SU-DHL-6 (cell line): ENCODE data around the gene CDH23.

Experiments used
- H2AFZ ChIP-seq: fragments of 200-600 bp; sonication (generic); 2 replicates; pipeline ENCODE4 v1.6.1; 2014; ENCODE audit warnings: low read depth, mild to moderate bottlenecking, moderate library complexity, mixed read lengths, antibody characterized with exemption, low read length; ENCODE audit not compliant: severe bottlenecking
- H3F3A ChIP-seq: fragments of 200-600 bp; shearing (Covaris generic); 2 replicates; pipeline ENCODE4 v1.6.0; 2016; ENCODE audit warnings: antibody characterized with exemption, mild to moderate bottlenecking; ENCODE audit not compliant: insufficient read depth
- H3K27ac ChIP-seq: fragments of 200-600 bp; sonication (generic); 2 replicates; pipeline ENCODE4 v1.5.1; 2016; ENCODE audit warnings: low read depth, mild to moderate bottlenecking, low read length, moderate library complexity, mixed read lengths
- H3K27me3 ChIP-seq: fragments of 200-600 bp; sonication (generic), shearing (Covaris generic); 2 replicates; pipeline ENCODE4 v1.6.0; 2014; ENCODE audit warnings: mild to moderate bottlenecking, low read length
- H3K36me3 ChIP-seq: fragments of 200-600 bp; sonication (generic); 2 replicates; pipeline ENCODE4 v1.6.1; 2014; ENCODE audit warnings: mild to moderate bottlenecking, low read length, mixed read lengths
- H3K4me2 ChIP-seq: fragments of 300-600, 200-600 bp; shearing (Covaris generic), sonication (generic); 2 replicates; pipeline ENCODE4 v1.6.0; 2014; ENCODE audit warnings: low read length, low read depth, mild to moderate bottlenecking; ENCODE audit not compliant: poor library complexity, severe bottlenecking
- H3K4me3 ChIP-seq: fragments of 200-600 bp; sonication (generic); 2 replicates; pipeline ENCODE4 v1.5.1; 2014; ENCODE audit warnings: antibody characterized with exemption, low read length, mild to moderate bottlenecking, mixed read lengths; ENCODE audit not compliant: insufficient read depth, poor library complexity, severe bottlenecking
- H3K79me2 ChIP-seq: fragments of 200-600 bp; sonication (generic); 2 replicates; pipeline ENCODE4 v1.6.1; 2014; ENCODE audit warnings: mild to moderate bottlenecking, low read length, moderate library complexity; ENCODE audit not compliant: insufficient read depth
- H3K9ac ChIP-seq: fragments of 200-600 bp; sonication (generic); 2 replicates; pipeline ENCODE4 v1.7.0; 2014; ENCODE audit warnings: mild to moderate bottlenecking, low read length
- H3K9me2 ChIP-seq: fragments of 200-600 bp; sonication (generic); replicated peaks from 2 replicates; pipeline ENCODE4 v1.6.1; 2014; ENCODE audit warnings: low read length; ENCODE audit not compliant: insufficient read depth
- H3K9me3 ChIP-seq: fragments of 200-600 bp; sonication (generic); 2 replicates; pipeline ENCODE4 v1.6.1; 2014; ENCODE audit warnings: low read length, mixed read lengths; ENCODE audit not compliant: insufficient read depth
- H4K20me1 ChIP-seq: fragments of 200-600 bp; sonication (generic); 2 replicates; pipeline ENCODE4 v1.6.1; 2014; ENCODE audit warnings: low read depth, mild to moderate bottlenecking, antibody characterized with exemption, low read length, moderate library complexity, mixed read lengths
- EZH2phosphoT487 ChIP-seq: fragments of 200-600 bp; sonication (generic), shearing (Covaris generic); conservative IDR thresholded peaks from 2 replicates; pipeline ENCODE4 v1.6.1; 2018; ENCODE audit warnings: mild to moderate bottlenecking, antibody characterized with exemption, low read length, moderate library complexity, mixed read lengths
- TF ChIP-seq, protein P1 (sequence below): fragments of 200-600 bp; sonication (generic); IDR thresholded peaks from one replicate; pipeline ENCODE4 v1.5.1; 2017; ENCODE audit warnings: antibody characterized with exemption, mild to moderate bottlenecking, low read length, moderate library complexity; ENCODE audit not compliant: insufficient read depth, poor library complexity, severe bottlenecking

Gene CDH23

DNA sequence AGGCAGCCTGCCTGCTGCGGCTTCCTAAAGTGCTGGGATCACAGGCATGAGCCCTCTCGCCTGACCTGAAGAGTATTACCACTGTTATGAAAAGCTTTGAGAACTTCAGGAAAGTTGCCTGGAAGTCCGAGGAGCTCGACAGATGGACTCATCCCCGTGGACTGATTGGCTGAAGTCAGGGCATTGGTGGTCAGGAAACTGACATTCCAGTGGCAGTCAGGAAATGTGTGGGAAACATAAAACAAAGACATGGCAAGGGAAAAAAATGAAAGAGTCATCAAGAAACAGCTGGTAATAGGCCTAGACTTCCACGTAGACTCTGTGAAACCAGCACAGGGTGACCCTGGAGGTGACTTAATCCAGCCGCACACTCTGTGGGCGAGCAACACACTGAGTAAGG is 123.3 kb downstream of the CDH23 start:
- Histone ChIP-seq H4K20me1 (no peaks in the 10 kb centered on the region), H3K4me2 (no peak overlapping the region)

DNA sequence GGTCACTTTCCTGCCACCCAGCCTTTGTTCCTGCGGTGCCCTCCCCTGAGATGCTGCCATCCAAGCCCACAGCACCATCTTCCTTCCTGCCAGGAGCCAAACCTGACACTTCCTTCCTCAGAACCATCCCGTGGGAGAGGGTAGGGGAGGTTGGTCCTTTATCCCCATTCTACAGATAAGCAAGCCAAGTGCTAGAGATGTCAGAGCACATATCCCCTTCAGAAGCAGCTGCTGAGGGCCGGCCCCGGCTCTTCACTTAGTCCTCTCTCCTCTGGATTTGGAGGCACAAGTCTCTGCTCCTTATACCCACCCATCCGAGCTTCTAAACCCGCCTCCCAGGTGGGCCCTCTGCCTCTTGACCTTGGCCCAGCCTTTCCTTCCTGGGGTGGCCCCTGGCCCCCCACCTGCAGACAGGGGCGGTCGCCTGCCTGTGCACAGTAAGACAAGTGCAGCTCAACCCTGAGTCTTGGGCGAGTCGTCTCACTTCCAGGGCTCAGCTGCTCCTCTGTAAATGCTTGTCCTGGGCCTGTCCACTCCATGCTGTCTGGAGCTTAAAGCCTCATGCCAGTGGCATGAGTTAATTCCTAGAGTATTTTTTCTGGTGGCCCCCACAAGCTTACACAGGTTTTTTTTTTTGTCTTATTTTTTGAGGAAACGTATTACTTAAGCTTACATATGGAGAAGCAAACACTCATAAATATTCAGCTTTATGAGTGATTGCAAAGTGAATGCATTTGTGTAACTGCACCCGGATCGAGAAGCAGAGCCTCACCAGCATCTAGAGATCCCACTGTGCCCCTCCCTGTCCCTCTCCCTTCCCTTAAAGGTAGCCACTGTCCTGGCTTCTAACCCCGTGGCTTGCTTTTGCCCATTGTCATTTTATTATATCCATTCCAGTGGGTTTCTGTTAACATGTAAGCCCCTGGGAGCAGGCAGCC is 125.1 kb downstream of the CDH23 start:
- no peak for TF ChIP-seq EZH2phosphoT487
- TF ChIP-seq, protein P1, sequence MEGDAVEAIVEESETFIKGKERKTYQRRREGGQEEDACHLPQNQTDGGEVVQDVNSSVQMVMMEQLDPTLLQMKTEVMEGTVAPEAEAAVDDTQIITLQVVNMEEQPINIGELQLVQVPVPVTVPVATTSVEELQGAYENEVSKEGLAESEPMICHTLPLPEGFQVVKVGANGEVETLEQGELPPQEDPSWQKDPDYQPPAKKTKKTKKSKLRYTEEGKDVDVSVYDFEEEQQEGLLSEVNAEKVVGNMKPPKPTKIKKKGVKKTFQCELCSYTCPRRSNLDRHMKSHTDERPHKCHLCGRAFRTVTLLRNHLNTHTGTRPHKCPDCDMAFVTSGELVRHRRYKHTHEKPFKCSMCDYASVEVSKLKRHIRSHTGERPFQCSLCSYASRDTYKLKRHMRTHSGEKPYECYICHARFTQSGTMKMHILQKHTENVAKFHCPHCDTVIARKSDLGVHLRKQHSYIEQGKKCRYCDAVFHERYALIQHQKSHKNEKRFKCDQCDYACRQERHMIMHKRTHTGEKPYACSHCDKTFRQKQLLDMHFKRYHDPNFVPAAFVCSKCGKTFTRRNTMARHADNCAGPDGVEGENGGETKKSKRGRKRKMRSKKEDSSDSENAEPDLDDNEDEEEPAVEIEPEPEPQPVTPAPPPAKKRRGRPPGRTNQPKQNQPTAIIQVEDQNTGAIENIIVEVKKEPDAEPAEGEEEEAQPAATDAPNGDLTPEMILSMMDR: no peak
- H3K79me2 ChIP-seq: no peaks in the 10 kb centered on the region
- no peak overlapping the region for H3K9ac ChIP-seq
- H3K9me3 ChIP-seq: no peaks in the 10 kb centered on the region
- H3K27me3 ChIP-seq: no peaks in the 10 kb centered on the region
- no peaks in the 10 kb centered on the region for H3K9me2 ChIP-seq
- H3K4me2 ChIP-seq: no peak overlapping the region
- no peak overlapping the region for H3K27ac ChIP-seq
- H3K4me3 ChIP-seq: no peak overlapping the region
- no peaks in the 10 kb centered on the region for H4K20me1 ChIP-seq
- no peaks in the 10 kb centered on the region for H3F3A ChIP-seq
- no peak overlapping the region for H2AFZ ChIP-seq
- H3K36me3 ChIP-seq: no peaks in the 10 kb centered on the region

More for the DNA sequence above, 123.3 kb downstream of the CDH23 start:
- H3K9me3 ChIP-seq: no peaks in the 10 kb centered on the region
- H3K36me3 ChIP-seq: no peaks in the 10 kb centered on the region
- H3K9me2 ChIP-seq: no peaks in the 10 kb centered on the region
- no peaks in the 10 kb centered on the region for H3K79me2 ChIP-seq
- TF ChIP-seq EZH2phosphoT487: no peak
- TF ChIP-seq, protein P1: no peak
- H3F3A ChIP-seq: no peaks in the 10 kb centered on the region
- H3K27ac ChIP-seq: no peak overlapping the region
- H3K4me3 ChIP-seq: no peak overlapping the region
- H3K27me3 ChIP-seq: no peaks in the 10 kb centered on the region
- no peak overlapping the region for H2AFZ ChIP-seq
- no peak overlapping the region for H3K9ac ChIP-seq

DNA sequence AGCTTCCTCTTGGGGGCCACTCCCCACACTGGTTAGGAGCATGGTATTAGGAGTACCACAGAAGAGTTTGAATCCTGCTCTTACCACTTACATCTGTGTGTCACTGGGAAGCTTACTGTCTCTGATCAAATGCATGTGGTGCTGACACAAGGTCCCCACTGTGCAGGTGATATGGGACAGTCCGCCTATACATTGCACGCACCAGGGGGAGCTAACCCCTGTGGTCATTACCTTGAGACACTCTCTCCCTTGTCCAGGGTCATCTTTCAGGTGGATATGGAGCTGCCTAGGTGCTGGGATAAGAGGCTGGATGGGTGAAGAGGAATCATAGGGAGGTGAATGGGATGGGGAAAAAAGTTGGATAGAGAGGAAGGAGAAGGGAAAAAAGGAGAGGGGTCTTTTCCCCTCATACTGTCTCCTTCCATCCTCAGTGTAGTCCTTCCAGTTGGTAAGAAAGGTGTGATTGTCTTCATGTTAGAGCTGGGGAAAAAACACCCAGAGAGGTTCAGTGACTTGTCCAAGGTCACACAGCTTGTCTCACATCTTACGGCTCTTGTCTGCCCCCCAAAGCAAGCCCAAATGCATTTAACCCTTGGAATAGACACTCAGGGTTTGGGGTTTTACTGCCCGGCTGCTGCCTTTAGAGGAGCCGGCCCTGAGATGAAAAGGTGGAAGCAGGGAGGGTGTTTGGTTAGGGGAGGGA is 125.9 kb downstream of the CDH23 start:
- H3K9ac ChIP-seq: no peak overlapping the region
- H3K4me3 ChIP-seq: no peak overlapping the region
- no peak overlapping the region for H2AFZ ChIP-seq
- no peaks in the 10 kb centered on the region for H3K9me2 ChIP-seq
- no peaks in the 10 kb centered on the region for H3K9me3 ChIP-seq
- H3K36me3 ChIP-seq: no peaks in the 10 kb centered on the region
- H3K27me3 ChIP-seq: no peaks in the 10 kb centered on the region
- H3K27ac ChIP-seq: no peak overlapping the region
- H3F3A ChIP-seq: no peaks in the 10 kb centered on the region
- H4K20me1 ChIP-seq: no peaks in the 10 kb centered on the region
- no peak for TF ChIP-seq EZH2phosphoT487
- TF ChIP-seq, protein P1: no peak
- no peak overlapping the region for H3K4me2 ChIP-seq
- H3K79me2 ChIP-seq: no peaks in the 10 kb centered on the region
